Glomerular visceral epithelial cell (primary cell): ENCODE measurements around the gene MRAS.
A peak's percentile ranks its signal among the peaks of the same experiment; 100 is the strongest.
"Not testable (repeated sequence)": the region's sequence is repeated elsewhere in the genome, so short reads cannot be mapped to it uniquely, and the experiment has no call there.

ENCODE experiments used
- DNase-seq: peaks from one replicate; pipeline ENCODE4 v3.0.0-alpha.2; 2016; ENCODE audit errors: extremely low spot score

Gene MRAS

DNA sequence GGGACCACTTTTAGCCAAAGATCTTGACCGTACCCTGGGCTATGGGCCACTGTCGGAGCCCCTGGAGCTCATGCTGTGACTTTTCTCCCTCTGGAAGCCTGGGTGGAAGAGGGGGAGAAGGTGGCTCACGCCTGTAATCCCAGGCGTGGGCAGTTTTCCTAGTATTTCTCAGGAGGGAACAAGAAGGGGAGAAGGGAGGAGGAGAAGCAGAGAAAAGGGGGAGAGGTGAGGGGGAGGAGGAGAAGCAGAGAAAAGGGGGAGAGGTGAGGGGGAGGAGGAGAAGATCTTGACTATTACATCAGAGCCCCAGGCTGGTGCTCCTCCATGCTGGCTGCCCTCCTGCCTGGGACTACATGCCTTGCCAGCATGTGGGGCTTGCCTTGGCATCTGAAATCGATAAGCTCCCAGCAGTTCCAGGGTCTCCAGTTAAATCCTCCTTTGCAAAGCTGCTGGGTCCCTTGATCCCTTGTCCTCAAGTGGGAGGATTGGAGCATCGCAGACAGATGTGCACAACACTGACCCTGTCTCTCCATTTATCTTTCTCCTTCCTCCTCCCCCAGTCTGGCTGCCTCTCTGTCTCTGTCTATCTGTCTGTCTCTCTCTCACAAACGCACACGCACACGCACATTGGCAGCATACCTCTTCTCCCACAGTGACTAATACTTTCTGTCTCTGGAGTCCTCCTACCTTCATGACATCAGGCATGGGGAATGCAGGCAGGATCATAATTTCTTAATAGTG lies 41.6 kb downstream of the MRAS start:
- DNase-seq, result peak; percentile 93

- DNase-seq, result no peak
These were observed 42.2 kb downstream of the MRAS start for GRCh38 chr3:138390582-138390932.

DNA sequence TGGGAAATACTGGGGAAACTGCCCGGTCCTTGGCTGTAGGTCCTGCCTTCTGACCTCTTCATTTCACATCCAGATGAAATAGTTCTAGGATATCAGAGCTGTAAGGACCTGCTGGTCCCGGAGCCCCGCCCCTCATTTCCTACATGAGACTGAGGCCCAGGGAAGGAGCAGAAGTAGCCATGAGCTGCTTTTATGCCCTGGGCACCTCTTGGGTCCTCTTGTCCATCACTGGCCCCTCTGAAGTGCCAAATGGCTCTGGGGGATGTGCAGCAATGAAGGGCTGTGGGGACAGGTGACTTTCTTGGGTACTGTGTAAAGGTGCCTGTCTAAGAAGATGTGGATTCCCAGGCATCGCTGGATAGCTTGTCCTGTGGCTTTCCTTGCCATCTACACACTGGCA lies 45.8 kb downstream of the MRAS start:
- DNase-seq, result no peak

DNA sequence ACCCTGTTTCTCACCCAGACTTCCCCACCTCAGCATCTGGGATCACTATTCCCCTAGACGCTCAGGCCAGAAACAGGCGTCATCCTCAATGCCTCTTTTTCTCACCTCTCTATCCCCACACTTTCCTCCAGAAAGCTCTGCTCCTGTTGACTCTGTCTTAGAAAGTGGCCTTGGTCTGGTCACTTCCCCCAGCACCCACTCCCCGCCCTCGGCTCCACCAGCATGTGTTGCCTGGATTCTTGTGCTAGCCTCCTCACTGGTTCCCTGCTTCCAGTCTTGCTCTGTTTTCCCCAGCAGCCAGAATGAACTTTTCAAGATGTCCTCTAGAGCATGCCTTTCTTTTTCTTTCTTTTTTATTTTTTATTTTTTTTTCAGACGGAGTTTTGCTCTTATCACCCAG lies 46.3 kb downstream of the MRAS start:
- no peak for DNase-seq

GRCh38 chr3:138395865-138396751 lies 47.7 kb downstream of the MRAS start:
- no peak for DNase-seq

GRCh38 chr3:138396752-138397410 lies 48.5 kb downstream of the MRAS start:
- DNase-seq, result no peak

DNA sequence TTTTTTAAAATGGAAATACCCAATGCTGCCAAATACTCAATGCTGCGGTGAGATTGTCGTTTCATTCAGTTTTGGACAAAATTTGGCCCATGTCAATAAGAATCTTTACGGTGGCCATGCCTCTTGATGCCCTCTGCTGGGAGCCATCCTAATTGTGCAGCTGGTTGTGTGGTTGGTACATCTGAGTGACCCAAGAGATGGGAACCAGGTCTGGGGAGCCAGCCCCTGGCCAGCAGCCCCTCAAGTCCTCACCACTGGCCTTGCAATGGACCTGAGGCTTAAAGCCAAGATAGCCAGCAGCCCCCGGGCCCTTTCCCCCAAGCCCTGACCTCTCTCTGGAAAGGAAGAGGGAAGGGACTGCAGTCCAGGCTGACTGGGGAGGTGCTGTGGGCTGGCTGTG lies 49.6 kb downstream of the MRAS start:
- DNase-seq, result no peak

- no peak for DNase-seq
These were observed 50.6 kb downstream of the MRAS start for GRCh38 chr3:138398791-138399575.

GRCh38 chr3:138399766-138400165 lies 51.4 kb downstream of the MRAS start:
- no peak for DNase-seq

DNA sequence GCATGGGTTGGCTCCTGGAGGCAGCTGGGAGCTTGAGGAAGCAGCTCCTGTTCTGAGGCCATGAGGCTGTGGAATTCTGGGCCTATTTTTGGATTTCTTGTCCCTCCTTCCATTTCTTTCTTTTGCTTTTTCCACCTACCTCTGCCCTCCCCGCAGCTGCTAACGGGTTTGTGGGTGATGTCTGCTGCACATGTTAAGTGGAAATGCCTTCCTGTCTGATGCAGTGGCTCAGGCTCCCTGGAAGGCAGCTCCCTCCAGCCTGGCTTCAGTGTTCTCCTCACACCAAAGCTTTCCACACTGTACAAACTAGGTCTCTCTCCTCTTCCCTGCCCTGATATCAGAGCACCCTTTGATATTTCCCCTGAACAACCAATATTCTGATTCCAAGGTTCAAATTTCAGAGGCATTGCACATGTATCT lies 52.3 kb downstream of the MRAS start:
- no peak for DNase-seq

DNA sequence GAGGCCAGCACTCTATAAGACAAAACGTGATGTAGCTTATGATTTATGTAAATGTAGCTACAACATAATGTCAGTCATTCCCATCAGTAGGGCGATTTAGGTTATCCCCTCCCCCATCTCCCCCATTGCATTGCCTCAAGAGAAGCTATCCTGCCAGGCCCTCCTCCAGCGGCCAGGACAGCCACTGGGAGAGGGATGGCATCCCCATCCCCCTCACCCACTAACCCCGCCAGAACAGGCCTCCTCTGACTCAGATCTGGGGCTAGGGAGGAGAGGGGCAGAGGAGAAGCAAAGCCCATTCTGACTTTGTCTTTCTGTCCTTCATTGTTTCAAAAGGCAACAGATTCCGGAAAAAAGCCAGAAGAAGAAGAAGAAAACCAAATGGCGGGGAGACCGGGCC lies 53.5 kb downstream of the MRAS start:
- no peak for DNase-seq

DNA sequence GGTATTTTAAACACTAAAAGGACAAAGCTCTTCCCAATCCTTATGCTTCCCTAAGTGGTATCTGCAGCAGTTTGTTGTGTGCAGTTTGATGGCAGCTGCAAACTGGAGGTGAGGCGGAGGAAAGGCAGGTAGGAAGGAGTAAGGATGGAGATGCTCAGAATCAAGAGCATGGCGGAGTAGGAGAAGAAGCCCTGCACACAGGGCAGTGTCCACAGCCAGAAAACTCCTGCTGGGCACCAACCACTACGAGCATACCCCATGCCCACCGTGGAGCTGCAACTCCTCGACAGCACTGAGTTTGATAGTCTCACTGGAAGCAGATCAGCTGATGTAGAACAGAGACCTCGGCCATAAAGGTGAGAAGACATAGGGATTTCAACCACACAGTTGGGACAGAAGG lies 55.7 kb downstream of the MRAS start:
- no peak for DNase-seq

DNA sequence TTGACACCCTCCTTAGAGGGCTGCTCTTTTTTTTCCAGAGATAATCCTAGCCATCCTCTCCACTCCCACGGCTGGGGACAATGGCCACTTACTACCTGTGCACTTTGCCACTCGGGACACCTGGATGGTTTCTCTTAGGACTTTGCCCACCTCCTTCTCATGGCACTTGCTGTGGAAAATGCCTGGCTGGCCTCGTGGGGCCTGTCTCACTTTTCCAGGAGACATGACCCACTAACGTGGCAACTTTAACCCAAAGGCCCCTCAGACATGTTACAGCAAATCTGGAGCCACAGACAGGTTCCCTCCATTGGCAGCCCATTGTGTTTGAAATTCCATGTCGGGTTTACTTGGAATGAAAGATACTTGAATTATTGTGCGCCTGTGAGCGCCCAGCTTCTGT lies 56.6 kb downstream of the MRAS start:
- DNase-seq, result no peak

DNA sequence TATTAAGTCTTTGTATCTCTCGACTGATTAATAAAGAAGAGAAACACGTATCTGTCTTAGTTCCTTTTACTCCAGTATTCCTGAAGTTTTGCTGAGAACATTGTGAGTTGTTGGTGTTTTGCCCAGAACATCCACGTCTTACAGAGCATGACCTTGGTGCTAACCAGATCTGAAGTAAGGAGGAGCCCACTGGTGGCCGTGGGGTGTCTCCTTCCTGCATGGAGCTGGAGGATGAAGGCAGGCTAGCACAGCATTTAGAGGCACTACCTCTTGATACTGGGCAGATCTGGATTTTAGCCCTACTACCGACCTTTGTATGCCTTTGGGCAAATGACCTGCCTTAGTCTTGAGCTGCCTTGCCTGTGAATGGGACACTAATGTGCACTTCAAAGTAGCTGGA lies 57.1 kb downstream of the MRAS start:
- no peak for DNase-seq

DNA sequence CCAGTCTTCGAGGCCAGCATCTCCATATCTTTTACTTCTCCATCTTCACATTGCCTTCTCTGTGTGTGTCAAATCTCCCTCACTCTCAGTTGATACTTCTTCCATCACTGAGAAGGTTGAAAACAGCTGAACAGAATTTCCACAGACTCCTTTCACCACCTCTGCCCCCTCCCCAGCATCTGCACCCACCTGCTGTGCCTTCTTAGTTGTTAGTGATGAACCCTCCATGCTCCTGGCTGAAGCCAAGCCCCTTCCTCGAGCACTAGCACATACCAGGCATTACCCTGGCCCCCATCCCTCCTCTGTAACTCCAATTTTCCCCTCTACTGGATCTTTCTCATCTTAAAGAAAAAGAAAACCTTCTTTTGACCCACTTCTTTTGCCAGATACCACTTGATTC lies 58.2 kb downstream of the MRAS start:
- DNase-seq, result no peak

- no peak for DNase-seq
These were observed 59.0 kb downstream of the MRAS start for GRCh38 chr3:138407236-138407907.

DNA sequence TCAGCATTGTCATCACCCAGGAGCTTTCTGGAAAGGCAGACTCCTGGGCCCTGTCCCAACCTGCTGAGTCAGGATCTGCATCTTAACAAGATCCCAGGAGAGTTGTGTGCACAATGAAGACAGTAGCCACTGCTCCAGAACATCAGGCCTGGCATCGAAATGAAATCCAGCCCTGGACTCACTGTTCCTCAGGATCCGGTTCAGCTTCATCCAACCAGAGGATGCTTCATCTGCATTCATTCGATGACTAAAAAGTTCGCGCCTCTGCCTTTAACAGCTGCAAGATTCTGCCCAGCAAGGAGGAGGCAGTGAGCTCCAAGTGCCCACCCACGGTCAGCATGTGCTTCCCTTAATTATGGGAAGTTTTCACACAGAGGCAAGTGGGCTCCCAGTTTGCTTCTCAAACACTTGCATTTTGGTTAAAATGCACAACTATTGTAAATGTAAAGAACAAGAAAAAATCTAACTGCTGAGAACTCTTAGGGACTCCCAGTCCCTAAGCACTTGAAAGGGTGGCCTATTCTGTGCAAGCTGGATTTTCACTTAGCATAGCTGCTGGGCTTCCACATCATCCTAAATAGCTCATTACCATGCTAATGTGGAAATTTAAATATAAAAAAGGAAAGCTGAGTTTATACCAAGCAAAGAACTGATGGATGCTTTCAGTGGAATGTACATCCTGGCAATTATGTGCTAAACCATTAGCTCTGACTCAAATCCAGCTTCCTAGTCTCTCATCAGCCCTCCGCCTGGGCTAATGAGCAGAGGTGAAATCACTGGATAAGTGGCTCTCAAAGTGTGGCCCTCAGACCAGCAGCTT lies 60.6 kb downstream of the MRAS start:
- DNase-seq, result no peak

DNA sequence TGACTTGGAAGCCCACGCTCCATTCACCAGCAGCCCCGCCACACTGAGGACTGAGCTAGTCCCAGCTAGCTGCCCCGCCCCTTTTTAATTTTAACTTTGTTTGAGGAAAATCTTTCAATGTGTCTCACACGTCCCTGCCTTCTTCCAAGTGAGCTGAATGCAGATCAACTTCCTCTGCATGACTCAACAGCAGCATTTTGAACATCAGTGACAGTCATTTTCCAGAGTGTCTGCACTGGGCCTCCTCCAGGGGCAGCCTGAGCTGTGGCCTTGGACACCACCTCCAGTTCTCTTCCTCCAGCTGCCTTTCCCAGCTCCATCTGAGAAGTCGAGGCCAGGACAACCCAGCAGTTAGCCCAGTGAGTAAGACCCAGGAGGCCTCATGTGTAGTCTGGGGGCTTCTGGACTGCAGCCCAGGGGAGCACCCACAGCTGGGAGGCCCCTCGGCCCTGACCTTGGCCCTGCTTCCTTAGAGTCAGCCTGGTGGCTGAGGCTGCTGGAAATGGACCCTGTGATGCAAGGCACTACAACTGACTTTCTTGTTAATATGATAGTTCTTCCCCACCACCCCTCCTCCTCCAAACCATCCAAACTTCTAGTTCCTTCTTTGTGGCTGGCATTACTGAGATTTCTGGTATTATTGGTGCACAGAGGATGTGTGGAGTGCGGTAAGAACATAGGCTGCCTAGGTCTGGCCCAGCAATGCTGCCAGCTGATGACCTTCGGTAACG lies 64.6 kb downstream of the MRAS start:
- DNase-seq, result peak; percentile 13

DNA sequence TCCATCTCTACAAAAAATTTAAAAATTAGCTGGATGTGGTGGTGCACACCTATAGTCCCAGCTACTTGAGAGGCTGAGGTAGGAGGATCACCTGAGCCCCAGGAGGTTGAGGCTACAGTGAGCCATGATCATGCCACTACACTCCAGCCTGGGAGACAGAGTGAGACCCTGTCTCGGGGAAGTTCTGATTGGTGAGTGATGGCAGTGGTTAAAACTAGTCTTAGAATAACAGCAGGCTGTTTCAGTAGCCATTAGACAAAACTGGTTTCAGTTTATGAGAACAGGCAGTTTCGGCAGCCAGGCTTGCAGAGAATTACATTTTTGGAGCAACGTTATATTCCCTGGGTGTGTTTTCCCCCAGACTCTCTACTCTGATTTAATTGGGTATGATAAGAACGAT lies 67.9 kb downstream of the MRAS start:
- not testable (repeated sequence) for DNase-seq

- DNase-seq, result peak; percentile 80
These were observed 69.2 kb downstream of the MRAS start for GRCh38 chr3:138417559-138417982.
